Cortex of kidney (tissue), 1 donor: ENCODE measurements around the gene DDX6.

Experiments used
- DNase-seq: peaks from one replicate; lab custom pipeline; 2025; lab: John Stamatoyannopoulos, UW

DDX6 gene

DNA sequence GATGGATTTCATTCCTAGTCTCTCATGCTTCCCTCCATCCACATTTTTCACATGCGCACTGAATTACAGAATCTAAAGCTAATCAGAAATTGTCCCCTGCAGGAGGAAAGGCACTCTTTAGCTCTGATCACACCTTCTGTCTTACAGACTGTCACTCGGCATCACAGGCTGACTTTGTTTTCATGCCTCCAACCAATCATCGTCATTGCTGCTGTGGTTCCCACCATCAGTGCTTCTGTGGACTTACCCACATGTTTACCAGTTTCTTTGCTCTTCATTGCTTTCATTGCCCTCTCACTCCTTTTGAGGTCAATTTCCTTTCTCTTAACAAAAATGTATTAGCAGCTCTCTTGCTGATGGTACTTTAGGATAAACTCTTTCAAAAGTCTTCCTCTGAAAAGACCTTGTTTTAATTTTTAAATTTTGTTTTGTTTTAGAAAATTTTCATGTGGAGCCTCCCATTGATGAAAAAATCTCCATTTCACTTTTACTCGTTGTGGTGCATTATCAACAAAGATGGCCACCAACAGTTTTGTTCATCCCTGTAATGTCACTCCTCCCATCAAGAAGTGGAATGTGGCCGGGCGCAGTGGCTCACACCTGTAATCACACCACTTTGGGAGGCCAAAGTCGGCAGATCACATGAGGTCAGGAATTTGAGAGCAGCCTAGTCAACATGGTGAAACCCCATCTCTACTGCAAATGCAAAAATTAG lies 91.3 kb downstream of the DDX6 start:
- no peak for DNase-seq
